Left lung (tissue), 10 donors: Measurements from ENCODE around the gene TRIM45. TPM values are rescaled to one million over a fixed set of nuclear protein-coding genes. Genes with fewer than 3 reads are reported as not detected.

Source experiments
- ATAC-seq: fragments of 200-7000 bp; cut with Tn5 transposase; one replicate; pipeline ENCODE4 v1.9.1; 2020; ENCODE audit warnings: moderate library complexity
- DNase-seq, 4 donors: peaks; one replicate each; pipeline ENCODE4 v3.0.0-alpha.2; 2013 to 2020
- H3K27ac ChIP-seq, 2 donors: fragments of 200-600 bp; sonication (generic) in 1 of 2; one replicate each; pipeline versions ENCODE4 v1.5.0 to v1.8.0; 2020 to 2021
- H3K27me3 ChIP-seq, 2 donors: fragments of 200-600 bp; sonication (generic) in 1 of 2; one replicate each; pipeline versions ENCODE4 v1.5.0 to v1.8.0; 2020 to 2021
- H3K36me3 ChIP-seq, 2 donors: fragments of 200-600 bp; sonication (generic) in 1 of 2; one replicate each; pipeline versions ENCODE4 v1.5.0 to v1.8.0; 2020 to 2021
- H3K4me1 ChIP-seq, 2 donors: fragments of 200-600 bp; one replicate each; pipeline ENCODE4 v1.8.0; 2021
- H3K4me3 ChIP-seq, 2 donors: fragments of 200-600 bp; sonication (generic) in 1 of 2; one replicate each; pipeline versions ENCODE4 v1.5.0 to v1.8.0; 2020 to 2021; ENCODE audit warnings: mild to moderate bottlenecking in 1 of 2
- H3K9me3 ChIP-seq, 2 donors: fragments of 200-600 bp; sonication (generic) in 1 of 2; one replicate each; pipeline versions ENCODE4 v1.5.0 to v1.8.0; 2020 to 2021
- CTCF ChIP-seq, 2 donors: fragments of 200-600 bp; sonication (generic) in 1 of 2; IDR thresholded peaks; one replicate each; pipeline versions ENCODE4 v1.5.0 to v1.8.0; 2021; ENCODE audit warnings: antibody characterized with exemption in 2 of 2
- intact Hi-C, 2 donors: fragments of 100-400 bp; cut with DNase I; formaldehyde crosslinking; loops; one replicate each; pipeline versions ENCODE4 v1.11.2 to v1.14.2; 2022
- polyA plus RNA-seq, 6 donors: library from polyadenylated mRNA; unstranded; fragments of 120-200 nt; gene quantifications; one replicate each; pipeline ENCODE4 v1.2.1, GENCODE V29; 2013; ENCODE audit not compliant: insufficient read length in 6 of 6
- total RNA-seq, 2 donors: library from RNA; stranded (reverse); fragmentation: NEBNext Ultra II Directional; extraction: Animal tissue kit (Norgen Biotek cat#: 25700); gene quantifications; one replicate each; pipeline ENCODE4 v1.2.1, GENCODE V29; 2021
- donor health status: DM: no; HTN: yes; CAD: no.
- donor health status: DM: no; HTN: no; CAD: no.

Gene TRIM45
- total and polyA plus RNA-seq, 8 donors = 2.6 to 18.9 (median 17.2) TPM

GRCh38 chr1:117117697-117118096 lies 3.9 kb downstream of the TRIM45 start:
- Histone ChIP-seq H3K4me3 (no peak overlapping the region), H3K9me3 (no peaks in the 10 kb centered on the region), H3K27ac (no peak overlapping the region), H3K36me3 (no peaks in the 10 kb centered on the region), H3K4me1 (peaks cover 0 to 14% of the 10 kb centered on the region in 2 donors), H3K27me3 (no peaks in the 10 kb centered on the region)
- no peak for DNase-seq
- intact Hi-C loops = no loop called here
- no peak for TF ChIP-seq CTCF (IDR thresholded peaks at IDR 0.05)
- no peak for ATAC-seq

- no peak for TF ChIP-seq CTCF (IDR thresholded peaks at IDR 0.05)
- no peaks in the 10 kb centered on the region for H3K9me3 ChIP-seq
- no peaks in the 10 kb centered on the region for H3K36me3 ChIP-seq
- no peak overlapping the region for H3K4me3 ChIP-seq
- DNase-seq = no peak
- intact Hi-C loops = no loop called here
- no peak for ATAC-seq
- H3K4me1 ChIP-seq = peaks cover 0 to 7% of the 10 kb centered on the region in 2 donors
- H3K27ac ChIP-seq = no peak overlapping the region
- no peaks in the 10 kb centered on the region for H3K27me3 ChIP-seq
Measured at GRCh38 chr1:117116784-117117130, 4.8 kb downstream of the TRIM45 start.

- ATAC-seq (no peak), DNase-seq (no peak)
- Histone ChIP-seq H3K27ac (no peak overlapping the region), H3K9me3 (no peaks in the 10 kb centered on the region), H3K27me3 (no peaks in the 10 kb centered on the region), H3K4me1 (peaks cover 0 to 4% of the 10 kb centered on the region in 2 donors), H3K36me3 (no peaks in the 10 kb centered on the region), H3K4me3 (no peak overlapping the region)
- TF ChIP-seq CTCF (IDR thresholded peaks at IDR 0.05) = no peak
- intact Hi-C loops = no loop called here
Measured at GRCh38 chr1:117116090-117116783, 5.3 kb downstream of the TRIM45 start.

GRCh38 chr1:117114877-117115276 lies 6.7 kb downstream of the TRIM45 start:
- intact Hi-C loops = no loop called here
- Histone ChIP-seq H3K27me3 (no peaks in the 10 kb centered on the region), H3K27ac (no peak overlapping the region), H3K9me3 (no peaks in the 10 kb centered on the region), H3K36me3 (no peaks in the 10 kb centered on the region), H3K4me3 (no peak overlapping the region), H3K4me1 (no peaks in the 10 kb centered on the region)
- TF ChIP-seq CTCF (IDR thresholded peaks at IDR 0.05) = no peak
- ATAC-seq (no peak), DNase-seq (no peak)

- intact Hi-C loops = no loop called here
- Histone ChIP-seq H3K4me1 (no peaks in the 10 kb centered on the region), H3K27ac (no peak overlapping the region), H3K27me3 (no peaks in the 10 kb centered on the region), H3K36me3 (no peaks in the 10 kb centered on the region), H3K9me3 (no peaks in the 10 kb centered on the region), H3K4me3 (no peak overlapping the region)
- DNase-seq (peak in 1 of 4 donors; percentile 76), ATAC-seq (no peak)
- TF ChIP-seq CTCF (IDR thresholded peaks at IDR 0.05) = no peak
Measured at GRCh38 chr1:117113199-117113598, 8.3 kb downstream of the TRIM45 start.
